Panc1 (cell line): ENCODE data around the gene LRRC1. TPM values are rescaled to one million over a fixed set of nuclear protein-coding genes. Genes with fewer than 3 reads are reported as not detected.

Experiments used
- ATAC-seq: fragments of 200-7000 bp; cut with Tn5 transposase; 2 replicates; pipeline ENCODE4 v1.9.1; 2020; ENCODE audit warnings: mild to moderate bottlenecking, moderate library complexity
- BruUV-seq: library from RNA; stranded (reverse); fragments of 400-500 nt; replicated peaks from 2 replicates; lab custom pipeline; 2021; lab: Mats Ljungman, UMichigan
- CTCF ChIA-PET: fragments of 300-600 bp; sonication (Branson Sonifier 250); formaldehyde crosslinking; loops from one replicate; lab custom pipeline; 2022; ENCODE audit warnings: antibody characterized with exemption; lab: Charles Lee
- POLR2A ChIA-PET: fragments of 300-600 bp; sonication (Branson Sonifier 250); formaldehyde crosslinking; loops from one replicate; lab custom pipeline; 2022; ENCODE audit warnings: antibody characterized with exemption; lab: Charles Lee
- DNase-seq: peaks from one replicate; pipeline ENCODE4 v3.0.0-alpha.2; 2010; ENCODE audit warnings: low read depth, low spot score
- H3K27ac ChIP-seq: 2 replicates; pipeline ENCODE4 v1.5.1; 2011; ENCODE audit warnings: mild to moderate bottlenecking, low read length, inconsistent platforms
- H3K27me3 ChIP-seq: fragments of 200-500 bp; sonication (Bioruptor generic); 2 replicates; pipeline ENCODE4 v1.6.0; 2014; ENCODE audit warnings: low read length, inconsistent platforms; ENCODE audit not compliant: control insufficient read depth, insufficient read depth
- H3K36me3 ChIP-seq: fragments of 200-500 bp; sonication (Bioruptor generic); 2 replicates; pipeline ENCODE4 v1.5.1; 2014; ENCODE audit warnings: inconsistent platforms, mild to moderate bottlenecking, low read length, moderate library complexity; ENCODE audit not compliant: control insufficient read depth, insufficient read depth
- H3K4me1 ChIP-seq: 2 replicates; pipeline ENCODE4 v1.5.1; 2011; ENCODE audit warnings: inconsistent platforms, mild to moderate bottlenecking, low read length, moderate library complexity; ENCODE audit not compliant: control insufficient read depth, insufficient read depth
- H3K4me3 ChIP-seq, 2 experiments: 2 replicates each; pipeline ENCODE4 v1.5.1; 2011 to 2012; ENCODE audit warnings: low read depth in 2 of 2, low read length in 2 of 2, mild to moderate bottlenecking in 2 of 2, inconsistent platforms in 1 of 2, moderate library complexity in 1 of 2
- H3K9me3 ChIP-seq: fragments of 200-500 bp; sonication (Bioruptor generic); 2 replicates; pipeline ENCODE4 v1.5.1; 2014; ENCODE audit warnings: low read depth, mild to moderate bottlenecking, inconsistent platforms, low read length, moderate library complexity; ENCODE audit not compliant: control insufficient read depth, insufficient read depth
- CTCF ChIP-seq: fragments of 450-650 bp; IDR thresholded peaks from 2 replicates; pipeline ENCODE4 v1.5.1; 2017; ENCODE audit warnings: mild to moderate bottlenecking
- POLR2AphosphoS5 ChIP-seq: IDR thresholded peaks from 2 replicates; pipeline ENCODE4 v1.6.1; 2012; ENCODE audit warnings: mild to moderate bottlenecking, low read depth, low read length, moderate library complexity
- REST ChIP-seq, 2 experiments: IDR thresholded peaks; 2 replicates each; pipeline ENCODE4 v1.6.1; 2011 to 2012; ENCODE audit warnings: low read depth in 2 of 2, control low read depth in 1 of 2, low read length in 1 of 2, mild to moderate bottlenecking in 1 of 2, moderate library complexity in 1 of 2; ENCODE audit not compliant: insufficient read depth in 1 of 2
- SIN3A ChIP-seq: IDR thresholded peaks from 2 replicates; pipeline ENCODE4 v1.6.1; 2012; ENCODE audit warnings: low read depth, mild to moderate bottlenecking, low read length, moderate library complexity, borderline replicate concordance; ENCODE audit not compliant: insufficient read depth
- TCF7L2 ChIP-seq: IDR thresholded peaks from 2 replicates; pipeline ENCODE4 v1.6.1; 2011; ENCODE audit warnings: mild to moderate bottlenecking, low read depth, low read length, inconsistent platforms
- in situ Hi-C: cut with HindIII; loops from 2 replicates; pipeline ENCODE4 v1.10.0; 2016; ENCODE audit warnings: low sequenced_read_pairs, low pct_unique_long_range_greater_than_20kb
- intact Hi-C: fragments of 100-400 bp; cut with micrococcal nuclease; formaldehyde crosslinking; loops from one replicate; pipeline ENCODE4 v1.10.0; 2022; ENCODE audit not compliant: unreplicated experiment
- total RNA-seq: library from RNA; stranded (reverse); gene quantifications from one replicate; pipeline ENCODE4 v1.2.1, GENCODE V29; 2021; ENCODE audit not compliant: unreplicated experiment

LRRC1 gene
- total RNA-seq, 1 experiment from 2014 or later: 13.8 TPM

- DNase-seq (no peak), ATAC-seq (no peak)
- Histone ChIP-seq H3K9me3 (no peaks in the 10 kb centered on the region), H3K4me3 (no peak overlapping the region), H3K4me1 (no peaks in the 10 kb centered on the region), H3K27ac (no peak overlapping the region), H3K36me3 (no peaks in the 10 kb centered on the region), H3K27me3 (no peaks in the 10 kb centered on the region)
- in situ Hi-C loops (no loop called here), intact Hi-C loops (no loop called here)
- ChIA-PET POLR2A (no interaction called here), CTCF (interaction anchor here (0.9 kb wide), 1 partner anchor 812 kb away, joined by 10 read pairs; no protein-coding TSS in a partner anchor)
- no TSS peak for BruUV-seq
- TF ChIP-seq SIN3A: no peak
- TF ChIP-seq REST (IDR thresholded peaks at IDR 0.05; ENCODE audit: insufficient read depth in 1 of 2, low read depth in 2 of 2, low read length in 1 of 2): no peak
- TF ChIP-seq CTCF: no peak
- TF ChIP-seq TCF7L2: no peak
- TF ChIP-seq POLR2AphosphoS5: no peak
Measured at GRCh38 chr6:53906103-53906502, 111.3 kb downstream of the LRRC1 start.

- CTCF ChIA-PET: interaction anchor here (0.7 kb wide), 1 partner anchor 24 kb away, joined by 4 read pairs; no protein-coding TSS in a partner anchor
Measured at GRCh38 chr6:53906842-53907241, 112.0 kb downstream of the LRRC1 start.

GRCh38 chr6:53910834-53911233 lies 116.0 kb downstream of the LRRC1 start:
- H3K27ac ChIP-seq: no peak overlapping the region
- no peaks in the 10 kb centered on the region for H3K36me3 ChIP-seq
- no peak for ATAC-seq
- CTCF ChIA-PET: no interaction called here
- in situ Hi-C loops: no loop called here
- H3K4me1 ChIP-seq: no peaks in the 10 kb centered on the region
- POLR2A ChIA-PET: no interaction called here
- H3K4me3 ChIP-seq: no peak overlapping the region
- no peak for DNase-seq
- no TSS peak for BruUV-seq
- intact Hi-C loops: no loop called here
- no peaks in the 10 kb centered on the region for H3K27me3 ChIP-seq
- TF ChIP-seq POLR2AphosphoS5: no peak
- TF ChIP-seq CTCF: 0 out of 2 replicates have a peak, but pooled peaks have one; percentile 3
- TF ChIP-seq REST (IDR thresholded peaks at IDR 0.05; ENCODE audit: insufficient read depth in 1 of 2, low read depth in 2 of 2, low read length in 1 of 2): no peak
- no peak for TF ChIP-seq SIN3A
- no peak for TF ChIP-seq TCF7L2
- H3K9me3 ChIP-seq: no peaks in the 10 kb centered on the region

More at GRCh38 chr6:53906842-53907241, 112.0 kb downstream of the LRRC1 start:
- no peaks in the 10 kb centered on the region for H3K36me3 ChIP-seq
- no peaks in the 10 kb centered on the region for H3K9me3 ChIP-seq
- POLR2A ChIA-PET: no interaction called here
- no peak; the same call in 1 of the 2 replicates for ATAC-seq
- no peak for DNase-seq
- intact Hi-C loops: no loop called here
- TF ChIP-seq TCF7L2 (no peak), POLR2AphosphoS5 (no peak), SIN3A (no peak)
- BruUV-seq: no TSS peak
- no peaks in the 10 kb centered on the region for H3K4me1 ChIP-seq
- no peaks in the 10 kb centered on the region for H3K27me3 ChIP-seq
- in situ Hi-C loops: no loop called here
- H3K27ac ChIP-seq: no peak overlapping the region
- no peak overlapping the region for H3K4me3 ChIP-seq
